ENCODE data around the gene CRYBA4.
A peak's percentile ranks its signal among the peaks of the same experiment; 100 is the strongest.

The CRYBA4 gene

DNA sequence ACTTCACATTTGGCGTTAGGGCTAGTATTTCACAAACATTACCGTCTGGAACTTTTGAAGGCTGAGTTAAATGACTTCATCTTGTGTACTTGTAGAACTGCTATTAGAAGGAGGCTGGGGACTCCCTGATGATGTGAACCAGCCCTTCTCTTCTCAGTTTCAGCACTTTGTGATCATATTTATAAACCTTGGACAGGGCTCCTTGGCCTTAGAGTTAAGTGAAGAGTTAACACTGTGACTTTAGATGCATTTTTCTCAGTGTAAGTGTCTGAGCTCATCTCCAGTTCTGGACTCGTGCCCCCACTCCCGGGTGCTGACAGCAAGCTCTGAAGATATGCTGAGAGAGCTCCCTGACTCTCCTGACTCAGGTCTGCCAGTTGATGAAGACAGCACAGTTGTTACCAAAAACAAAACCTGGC, 44.1 kb downstream of the CRYBA4 start:
- no peak for DNase-seq

- DNase-seq = no peak
Observed at GRCh38 chr22:26667140-26667539, 45.4 kb downstream of the CRYBA4 start.

- DNase-seq = peak; percentile 47
Observed at GRCh38 chr22:26669060-26669481, 47.3 kb downstream of the CRYBA4 start.

DNA sequence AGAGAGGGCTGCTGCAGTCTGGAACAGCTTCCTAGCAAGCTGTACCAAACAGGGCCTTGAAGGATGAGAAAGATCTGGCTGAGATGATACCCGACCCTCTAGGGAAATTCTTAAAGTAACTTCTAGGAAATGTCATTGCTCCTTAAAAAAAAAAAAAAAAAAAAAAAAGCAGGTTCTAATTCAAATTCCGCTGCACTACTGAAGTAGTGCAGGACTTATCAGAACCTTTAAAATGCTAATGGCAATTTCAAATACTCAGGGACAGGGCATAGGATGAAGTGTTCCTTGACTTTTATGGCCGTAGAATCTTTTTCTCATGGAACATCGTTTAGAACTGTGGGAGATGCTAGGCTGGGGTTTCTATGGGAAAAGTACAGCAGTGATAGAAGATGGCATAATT, 48.7 kb downstream of the CRYBA4 start:
- no peak for DNase-seq

DNA sequence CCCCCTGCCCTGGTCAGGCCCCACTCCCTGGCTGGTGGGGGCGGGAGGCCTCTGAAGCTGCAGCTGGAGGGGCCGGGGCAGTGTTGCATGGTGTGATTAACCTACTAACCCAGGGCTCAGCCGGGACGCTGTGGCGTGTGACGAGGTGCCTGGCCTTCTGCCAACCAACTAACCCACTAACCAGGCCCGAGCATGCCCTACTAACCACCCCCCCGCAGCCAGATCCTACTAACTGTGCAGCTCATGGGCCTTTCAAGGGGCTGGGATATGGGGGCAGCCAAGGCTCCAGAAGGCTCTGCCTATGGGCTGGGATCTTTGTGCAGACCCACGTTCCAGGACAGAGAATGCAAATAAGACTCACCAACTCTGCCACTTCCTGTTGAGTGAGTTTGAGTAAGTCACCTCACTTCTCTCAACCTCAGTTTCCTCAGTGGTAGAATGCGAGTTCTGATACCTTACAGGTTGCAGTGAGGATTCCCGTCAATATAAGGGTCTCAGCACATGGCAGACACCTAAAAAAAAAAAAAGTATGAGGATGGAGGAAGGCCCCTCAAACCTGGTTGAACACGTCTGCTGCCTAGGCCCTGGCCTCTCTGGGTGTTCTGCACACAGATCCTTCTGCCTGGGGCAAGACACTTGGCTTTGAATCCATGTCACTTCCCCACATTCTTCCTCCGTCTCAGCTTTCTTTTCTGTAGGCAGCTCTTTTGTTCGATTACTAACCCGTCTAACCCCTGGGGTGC, 49.7 kb downstream of the CRYBA4 start:
- no peak for DNase-seq

DNA sequence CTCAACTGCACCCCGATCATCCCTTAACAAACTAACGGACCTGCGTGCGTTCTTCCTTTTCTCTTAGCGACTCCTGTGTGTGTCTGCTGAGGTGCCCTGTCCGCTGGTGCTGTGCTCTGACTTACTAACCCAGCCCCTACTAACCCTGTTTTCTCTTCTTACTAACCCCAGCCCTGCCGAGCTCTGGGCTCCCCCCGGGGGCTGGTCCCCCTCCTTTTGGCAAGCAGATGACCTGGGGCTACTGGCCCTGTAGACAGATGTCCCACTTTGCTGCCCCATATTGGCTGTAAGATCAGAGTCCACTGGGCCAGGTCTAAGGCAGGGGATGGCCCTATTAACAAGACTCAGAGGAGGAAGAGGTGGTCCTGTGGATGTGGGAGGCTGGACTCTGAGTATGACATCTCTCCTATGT, 50.3 kb downstream of the CRYBA4 start:
- no peak for DNase-seq

DNA sequence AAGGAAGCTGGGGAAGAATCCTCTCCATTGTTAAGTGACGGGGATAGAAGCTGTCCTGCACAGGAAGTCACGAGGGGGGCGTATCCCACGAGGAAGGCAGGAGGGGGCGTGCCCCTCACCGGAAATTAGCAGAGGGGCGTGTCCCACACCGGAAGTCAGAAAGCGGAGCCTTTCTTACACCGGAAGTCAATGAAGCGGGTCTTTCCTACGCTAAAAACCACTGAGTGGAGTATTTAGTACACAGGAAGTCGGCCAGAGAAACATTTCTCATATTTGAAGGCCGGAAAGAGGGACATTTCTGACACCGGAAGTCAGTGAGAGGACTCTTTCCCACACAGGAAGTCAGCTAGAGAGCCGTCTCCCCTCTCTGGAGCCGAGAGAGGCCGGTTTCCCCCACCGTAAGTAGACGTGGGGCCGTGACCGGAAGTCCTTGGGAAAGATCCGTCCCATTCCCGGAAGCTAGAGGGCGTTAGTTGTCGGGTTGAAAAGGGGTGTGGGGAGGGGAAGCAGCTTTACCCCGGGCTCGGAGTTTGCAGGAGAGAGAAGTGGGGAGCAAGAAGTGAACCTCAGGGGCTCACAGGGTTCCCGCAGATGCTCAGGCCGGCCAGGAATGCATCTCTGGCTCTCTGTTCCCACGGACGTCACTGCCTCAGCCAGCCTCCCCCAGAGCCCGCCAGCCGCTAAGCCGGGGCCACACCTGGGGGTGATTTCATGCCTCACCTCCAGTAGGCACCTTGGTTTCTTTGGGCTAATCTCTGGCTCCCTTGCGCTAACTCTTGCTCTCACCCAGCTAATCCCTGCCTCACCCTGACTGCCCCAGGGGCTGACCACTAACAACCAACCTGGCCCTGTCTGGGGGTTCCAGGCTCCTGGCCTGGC, 51.1 kb downstream of the CRYBA4 start:
- DNase-seq = peak; percentile 89

DNA sequence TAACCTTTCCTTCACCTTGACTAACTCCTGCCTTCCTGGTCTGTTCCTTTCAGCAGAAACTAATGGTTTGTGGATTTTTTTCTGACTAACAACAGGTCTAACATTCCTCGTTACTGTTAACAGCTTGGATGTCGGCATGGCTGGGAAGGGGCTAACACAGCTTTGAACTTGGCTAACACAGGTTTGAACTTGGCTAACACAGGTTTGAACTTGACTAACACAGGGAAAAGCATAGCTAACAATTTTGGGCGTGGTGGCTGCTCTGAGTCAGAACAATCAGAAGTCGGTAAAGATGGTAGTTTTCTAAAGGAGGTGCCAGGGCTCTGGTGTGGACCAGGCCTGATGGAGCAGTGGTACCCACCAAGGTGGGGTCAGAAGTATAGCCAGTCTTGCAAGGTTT, 51.7 kb downstream of the CRYBA4 start:
- DNase-seq = no peak

GRCh38 chr22:26674211-26675190, 52.7 kb downstream of the CRYBA4 start:
- no peak for DNase-seq

GRCh38 chr22:26675687-26676268, 54.0 kb downstream of the CRYBA4 start:
- DNase-seq = no peak

DNA sequence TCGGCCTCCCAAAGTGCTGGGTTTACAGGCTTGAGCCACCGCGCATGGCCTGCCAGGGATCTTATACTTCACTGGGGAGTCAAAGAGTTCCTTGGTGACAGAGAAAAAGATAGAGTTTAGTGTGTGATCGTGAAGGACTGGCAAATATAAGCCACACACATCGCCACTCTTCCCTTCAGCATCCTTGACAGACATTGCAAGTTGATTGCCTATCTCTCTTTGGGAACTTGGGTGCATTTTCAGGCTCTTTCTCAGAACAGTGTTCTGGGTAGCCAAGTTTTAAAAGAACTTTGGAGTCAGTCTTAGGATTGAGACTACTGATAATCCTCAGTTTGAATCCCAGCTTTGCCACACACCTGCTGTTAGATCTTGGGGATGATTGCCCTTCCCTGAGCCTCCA, 55.5 kb downstream of the CRYBA4 start:
- DNase-seq = no peak

DNA sequence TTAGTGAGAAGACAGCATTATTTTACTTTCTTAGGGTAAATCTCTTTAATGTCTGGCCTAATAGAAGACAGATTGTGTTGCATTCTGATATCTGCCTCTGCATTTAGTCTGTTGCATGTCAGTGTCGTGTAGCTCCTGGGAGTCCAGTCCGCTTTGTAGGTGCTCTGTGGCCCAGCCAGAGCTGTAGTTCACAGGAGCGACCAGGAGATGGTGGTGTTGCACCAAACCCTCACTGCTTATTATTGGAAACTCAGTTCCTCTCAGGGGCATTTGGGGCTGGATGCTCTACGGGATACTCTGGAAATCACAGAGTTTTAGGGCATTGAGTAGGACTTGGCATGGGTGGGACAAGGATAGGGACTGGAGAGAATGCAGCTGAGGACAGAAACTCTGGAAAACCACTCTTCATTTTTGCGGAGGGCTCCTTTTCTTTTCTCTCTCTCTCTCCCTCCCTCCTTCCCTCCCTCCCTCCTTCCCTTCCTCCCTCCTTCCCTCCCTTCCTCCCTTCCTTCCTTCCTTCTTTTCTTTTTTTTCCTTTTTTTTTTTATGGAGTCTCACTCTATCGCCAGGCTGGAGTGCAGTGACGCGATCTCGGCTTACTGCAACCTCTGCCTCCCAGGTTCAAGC, 57.4 kb downstream of the CRYBA4 start:
- DNase-seq = no peak
